Endothelial cell of umbilical vein (primary cell): Measurements from ENCODE around the gene MORC4. TPM values are rescaled to one million over a fixed set of nuclear protein-coding genes. Genes with fewer than 3 reads are reported as not detected.

Experiments
- BruUV-seq: library from RNA; stranded (reverse); fragments of 400-500 nt; replicated peaks from 2 replicates; lab custom pipeline; 2021; lab: Mats Ljungman, UMichigan
- CTCF ChIA-PET: fragments of 300-600, 350-600 bp; sonication (Branson Sonifier 250); formaldehyde crosslinking; loops from one replicate; lab custom pipeline; 2021; ENCODE audit warnings: antibody characterized with exemption, inconsistent platforms; lab: Charles Lee
- POLR2A ChIA-PET: fragments of 300-600, 350-600 bp; sonication (Branson Sonifier 250); formaldehyde crosslinking; loops from one replicate; lab custom pipeline; 2021; ENCODE audit warnings: antibody characterized with exemption, inconsistent platforms; lab: Charles Lee
- DNase-seq: peaks from one replicate; pipeline ENCODE4 v3.0.0-alpha.2; 2011; ENCODE audit warnings: low read depth, low spot score
- FAIRE-seq: peaks from 2 replicates; lab custom pipeline; 2011; peaks lifted over from hg19 to GRCh38; lab: Jason Lieb, UNC
- H2AFZ ChIP-seq: 2 replicates; pipeline ENCODE4 v1.6.0; 2012; ENCODE audit warnings: low read depth, low read length, control low read depth, inconsistent platforms
- H3K27ac ChIP-seq: 2 replicates; pipeline ENCODE4 v1.5.1; 2011; ENCODE audit warnings: low read depth, mild to moderate bottlenecking, control low read depth, low read length, moderate library complexity; ENCODE audit not compliant: insufficient read depth
- H3K27me3 ChIP-seq, 2 experiments: 2 replicates each; pipeline versions ENCODE4 v1.6.0 to v1.6.1; 2011; ENCODE audit warnings: low read length in 2 of 2, mixed read lengths in 1 of 2; ENCODE audit not compliant: control insufficient read depth in 2 of 2, insufficient read depth in 2 of 2
- H3K36me3 ChIP-seq, 2 experiments: 2 replicates in 1 of 2; 3 replicates in 1 of 2; pipeline ENCODE4 v1.5.1; 2011; ENCODE audit warnings: low read length in 2 of 2, mild to moderate bottlenecking in 1 of 2, moderate library complexity in 1 of 2; ENCODE audit not compliant: control insufficient read depth in 2 of 2, insufficient read depth in 2 of 2; ENCODE audit errors: extremely low read depth in 1 of 2
- H3K4me1 ChIP-seq: 3 replicates; pipeline ENCODE4 v1.5.1; 2011; ENCODE audit warnings: mild to moderate bottlenecking, low read length; ENCODE audit not compliant: control insufficient read depth, insufficient read depth; ENCODE audit errors: extremely low read depth
- H3K4me2 ChIP-seq: 2 replicates; pipeline ENCODE4 v1.6.1; 2011; ENCODE audit warnings: low read length, control low read depth, mixed read lengths; ENCODE audit not compliant: insufficient read depth
- H3K4me3 ChIP-seq, 3 experiments: fragments of 200-600 bp in 1 of 3; sonication (generic), shearing (Covaris generic) in 1 of 3; replicated peaks in 1 of 3; 2 replicates each; pipeline ENCODE4 v1.5.1; 2011 to 2016; ENCODE audit warnings: control low read depth in 3 of 3, low read length in 3 of 3, mild to moderate bottlenecking in 2 of 3, inconsistent platforms in 1 of 3, low read depth in 1 of 3, moderate library complexity in 1 of 3; ENCODE audit not compliant: insufficient read depth in 1 of 3
- H3K79me2 ChIP-seq: 2 replicates; pipeline ENCODE4 v1.6.0; 2012; ENCODE audit warnings: low read length, inconsistent platforms; ENCODE audit not compliant: control insufficient read depth, insufficient read depth
- H3K9ac ChIP-seq: replicated peaks from 2 replicates; pipeline ENCODE3; 2011; ENCODE audit warnings: low read length, control low read depth; ENCODE audit not compliant: insufficient read depth; ENCODE audit errors: extremely low read depth
- H3K9me1 ChIP-seq: replicated peaks from 3 replicates; pipeline ENCODE4 v1.6.0; 2011; ENCODE audit warnings: mild to moderate bottlenecking, low read length; ENCODE audit not compliant: control insufficient read depth, insufficient read depth; ENCODE audit errors: extremely low read depth
- H3K9me3 ChIP-seq: replicated peaks from 2 replicates; pipeline ENCODE4 v1.5.1; 2012; ENCODE audit warnings: low read length, inconsistent platforms; ENCODE audit not compliant: control insufficient read depth, insufficient read depth
- H4K20me1 ChIP-seq: replicated peaks from 2 replicates; pipeline ENCODE3; 2011; ENCODE audit warnings: mild to moderate bottlenecking, low read length; ENCODE audit not compliant: control insufficient read depth, insufficient read depth; ENCODE audit errors: extremely low read depth
- FOS ChIP-seq: IDR thresholded peaks from 2 replicates; pipeline ENCODE4 v1.6.1; 2011; ENCODE audit warnings: mild to moderate bottlenecking, low read length, moderate library complexity, borderline replicate concordance; ENCODE audit not compliant: insufficient read depth
- GATA2 ChIP-seq: IDR thresholded peaks from 2 replicates; pipeline ENCODE4 v1.7.0; 2011; ENCODE audit warnings: low read depth, mild to moderate bottlenecking, moderate library complexity, mixed read lengths, low read length; ENCODE audit not compliant: insufficient read length, insufficient read depth
- JUN ChIP-seq: IDR thresholded peaks from 2 replicates; pipeline ENCODE4 v1.6.1; 2011; ENCODE audit warnings: borderline replicate concordance, low read depth; ENCODE audit not compliant: insufficient read length, insufficient read depth
- MYC ChIP-seq: IDR thresholded peaks from one replicate; pipeline ENCODE4 v1.6.1; 2011; ENCODE audit warnings: mild to moderate bottlenecking, low read depth, low read length
- dilution Hi-C: fragments of 300-500 bp; cut with MboI; formaldehyde crosslinking; loops from one replicate; pipeline ENCODE4 v1.15.0; 2019; ENCODE audit warnings: low sequenced_read_pairs; ENCODE audit not compliant: extremely low pct_ligation_motif_present
- intact Hi-C: fragments of 100-400 bp; cut with micrococcal nuclease; formaldehyde crosslinking; loops from one replicate; pipeline ENCODE4 v1.10.0; 2022
- polyA plus RNA-seq, 4 experiments: library from polyadenylated mRNA; depleted of rRNA in 3 of 4; stranded (reverse) in 3 of 4; unstranded in 1 of 4; fragments of >200 nt; gene quantifications; 2 replicates each; pipeline versions ENCODE4 v1.2.1 to v1.2.3, GENCODE V29; 2011 to 2012; ENCODE audit warnings: missing spikeins in 1 of 4
- total RNA-seq: library from RNA; stranded (reverse); gene quantifications from 2 replicates; pipeline ENCODE4 v1.2.3, GENCODE V29; 2021
- TF ChIP-seq, protein P1 (sequence below): IDR thresholded peaks from 2 replicates; pipeline ENCODE4 v1.6.1; 2011; ENCODE audit not compliant: insufficient read depth, insufficient read length
- TF ChIP-seq, protein P2 (sequence below), 2 donors: IDR thresholded peaks; 1 replicate in 1 of 2; 2 replicates in 1 of 2; pipeline ENCODE4 v1.5.1; 2011; ENCODE audit warnings: low read length in 2 of 2, mild to moderate bottlenecking in 2 of 2, moderate library complexity in 2 of 2, control low read depth in 1 of 2, inconsistent platforms in 1 of 2, low read depth in 1 of 2; ENCODE audit not compliant: insufficient read depth in 1 of 2; ENCODE audit errors: extremely low read depth in 1 of 2

Gene MORC4
- total and polyA plus RNA-seq, 2 donors (not counting 3 experiments of a cell fraction or from before 2014, with no cell fraction given) = 4.3 to 12.0 TPM

DNA sequence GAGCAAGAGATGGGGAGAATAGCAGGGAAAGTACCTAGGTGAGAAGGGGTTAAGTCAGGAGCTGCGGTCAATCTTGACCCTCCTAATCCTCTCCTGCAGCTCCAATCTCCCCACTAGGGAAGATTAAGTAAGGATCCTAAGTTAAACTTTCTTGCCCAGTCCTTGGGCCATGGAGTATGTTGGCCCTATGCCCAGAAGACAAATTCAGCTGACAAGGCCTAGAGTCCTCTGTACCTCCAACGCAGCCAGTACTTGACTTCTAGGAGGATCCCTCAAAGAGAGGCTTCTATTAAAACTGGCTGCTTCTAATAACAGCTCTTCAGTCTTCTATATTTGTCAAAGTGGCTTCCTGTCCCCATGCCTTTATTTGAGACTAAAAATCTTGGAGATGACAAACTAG is 78.4 kb downstream of the MORC4 start:
- ChIA-PET POLR2A (no interaction called here), CTCF (interaction anchor here (0.9 to 1.9 kb wide), 2 partner anchors 17 to 23 kb away, joined by 3 to 5 read pairs; no protein-coding TSS in a partner anchor)
- no peak for DNase-seq
- Histone ChIP-seq H3K9me1 (no peaks in the 10 kb centered on the region), H3K27ac (no peak overlapping the region), H3K4me1 (peaks cover 17% of the 10 kb centered on the region), H3K9me3 (no peaks in the 10 kb centered on the region), H3K79me2 (no peaks in the 10 kb centered on the region), H3K9ac (no peak overlapping the region), H3K4me2 (no peak overlapping the region), H3K36me3 (no peaks in the 10 kb centered on the region), H2AFZ (no peak overlapping the region), H3K4me3 (no peak overlapping the region), H3K27me3 (peaks cover 3 to 17% of the 10 kb centered on the region in 2 experiments), H4K20me1 (no peaks in the 10 kb centered on the region)
- no peak for FAIRE-seq
- TF ChIP-seq MYC (no peak), JUN (no peak), FOS (no peak)
- TF ChIP-seq, protein P1, sequence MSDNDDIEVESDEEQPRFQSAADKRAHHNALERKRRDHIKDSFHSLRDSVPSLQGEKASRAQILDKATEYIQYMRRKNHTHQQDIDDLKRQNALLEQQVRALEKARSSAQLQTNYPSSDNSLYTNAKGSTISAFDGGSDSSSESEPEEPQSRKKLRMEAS = no peak
- intact Hi-C loops = no loop called here
- BruUV-seq = no TSS peak
- dilution Hi-C loops = no loop called here

DNA sequence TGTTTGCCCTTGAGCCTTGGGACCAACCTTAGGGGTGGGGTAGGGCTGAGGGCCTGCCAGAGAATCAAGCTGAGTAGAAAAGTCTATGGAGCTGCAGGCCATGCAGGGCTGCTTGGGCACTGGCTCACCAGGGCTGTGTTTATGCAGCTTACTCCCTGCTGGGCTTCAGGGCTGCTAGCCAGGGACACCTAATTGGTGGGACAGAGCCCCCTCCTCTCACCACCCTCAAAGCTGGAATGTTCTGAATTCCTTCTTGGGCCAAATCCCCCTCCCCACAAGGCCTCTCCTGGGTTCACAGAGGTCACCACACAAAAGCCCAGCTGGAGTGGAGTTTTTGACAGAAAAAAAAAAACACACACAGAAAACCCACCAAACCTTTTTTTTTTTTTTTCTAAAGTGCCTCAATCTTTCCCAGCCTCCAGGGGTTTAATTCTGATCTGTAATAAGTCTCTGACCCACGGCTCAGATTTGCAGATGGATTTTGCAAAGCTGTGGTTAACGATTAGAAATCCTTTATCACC is 80.0 kb downstream of the MORC4 start, which contains the start of gene CLDN2:
Gene CLDN2 (plus strand): TSS at position 471 of the 521 bp plus-strand sequence. CDS start 7,827 bp downstream, outside the sequence.
- no peaks in the 10 kb centered on the region for H3K9me1 ChIP-seq
- H3K27ac ChIP-seq = no peak within 1 kb of the TSS
- H3K79me2 ChIP-seq = no peaks in the 10 kb centered on the region
- H3K4me1 ChIP-seq = peaks cover 17% of the 10 kb centered on the region
- intact Hi-C loops = no loop called here
- CTCF ChIA-PET = no interaction called here
- H3K27me3 ChIP-seq = peaks cover 3 to 17% of the 10 kb centered on the region in 2 experiments
- dilution Hi-C loops = no loop called here
- DNase-seq (no peak), FAIRE-seq (no peak)
- BruUV-seq = no TSS peak
- H4K20me1 ChIP-seq = no peaks in the 10 kb centered on the region
- no peak within 1 kb of the TSS for H3K9ac ChIP-seq
- no peak within 1 kb of the TSS for H3K4me3 ChIP-seq
- H3K36me3 ChIP-seq = no peaks in the 10 kb centered on the region
- no peaks in the 10 kb centered on the region for H3K9me3 ChIP-seq
- no peak within 1 kb of the TSS for H2AFZ ChIP-seq
- no peak within 1 kb of the TSS for H3K4me2 ChIP-seq
- POLR2A ChIA-PET = no interaction called here
- TF ChIP-seq, protein P2, sequence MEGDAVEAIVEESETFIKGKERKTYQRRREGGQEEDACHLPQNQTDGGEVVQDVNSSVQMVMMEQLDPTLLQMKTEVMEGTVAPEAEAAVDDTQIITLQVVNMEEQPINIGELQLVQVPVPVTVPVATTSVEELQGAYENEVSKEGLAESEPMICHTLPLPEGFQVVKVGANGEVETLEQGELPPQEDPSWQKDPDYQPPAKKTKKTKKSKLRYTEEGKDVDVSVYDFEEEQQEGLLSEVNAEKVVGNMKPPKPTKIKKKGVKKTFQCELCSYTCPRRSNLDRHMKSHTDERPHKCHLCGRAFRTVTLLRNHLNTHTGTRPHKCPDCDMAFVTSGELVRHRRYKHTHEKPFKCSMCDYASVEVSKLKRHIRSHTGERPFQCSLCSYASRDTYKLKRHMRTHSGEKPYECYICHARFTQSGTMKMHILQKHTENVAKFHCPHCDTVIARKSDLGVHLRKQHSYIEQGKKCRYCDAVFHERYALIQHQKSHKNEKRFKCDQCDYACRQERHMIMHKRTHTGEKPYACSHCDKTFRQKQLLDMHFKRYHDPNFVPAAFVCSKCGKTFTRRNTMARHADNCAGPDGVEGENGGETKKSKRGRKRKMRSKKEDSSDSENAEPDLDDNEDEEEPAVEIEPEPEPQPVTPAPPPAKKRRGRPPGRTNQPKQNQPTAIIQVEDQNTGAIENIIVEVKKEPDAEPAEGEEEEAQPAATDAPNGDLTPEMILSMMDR (IDR thresholded peaks at IDR 0.05; ENCODE audit: extremely low read depth in 1 of 2, insufficient read depth in 1 of 2, low read depth in 1 of 2, low read length in 2 of 2) = no peak
- no peak for TF ChIP-seq GATA2
